SU-DHL-6 (cell line): ENCODE measurements around the gene MMEL1.

Source experiments
- H2AFZ ChIP-seq: fragments of 200-600 bp; sonication (generic); 2 replicates; pipeline ENCODE4 v1.6.1; 2014; ENCODE audit warnings: low read depth, mild to moderate bottlenecking, moderate library complexity, mixed read lengths, antibody characterized with exemption, low read length; ENCODE audit not compliant: severe bottlenecking
- H3F3A ChIP-seq: fragments of 200-600 bp; shearing (Covaris generic); 2 replicates; pipeline ENCODE4 v1.6.0; 2016; ENCODE audit warnings: antibody characterized with exemption, mild to moderate bottlenecking; ENCODE audit not compliant: insufficient read depth
- H3K27ac ChIP-seq: fragments of 200-600 bp; sonication (generic); 2 replicates; pipeline ENCODE4 v1.5.1; 2016; ENCODE audit warnings: low read depth, mild to moderate bottlenecking, low read length, moderate library complexity, mixed read lengths
- H3K27me3 ChIP-seq: fragments of 200-600 bp; sonication (generic), shearing (Covaris generic); 2 replicates; pipeline ENCODE4 v1.6.0; 2014; ENCODE audit warnings: mild to moderate bottlenecking, low read length
- H3K36me3 ChIP-seq: fragments of 200-600 bp; sonication (generic); 2 replicates; pipeline ENCODE4 v1.6.1; 2014; ENCODE audit warnings: mild to moderate bottlenecking, low read length, mixed read lengths
- H3K4me2 ChIP-seq: fragments of 300-600, 200-600 bp; shearing (Covaris generic), sonication (generic); 2 replicates; pipeline ENCODE4 v1.6.0; 2014; ENCODE audit warnings: low read length, low read depth, mild to moderate bottlenecking; ENCODE audit not compliant: poor library complexity, severe bottlenecking
- H3K4me3 ChIP-seq: fragments of 200-600 bp; sonication (generic); 2 replicates; pipeline ENCODE4 v1.5.1; 2014; ENCODE audit warnings: antibody characterized with exemption, low read length, mild to moderate bottlenecking, mixed read lengths; ENCODE audit not compliant: insufficient read depth, poor library complexity, severe bottlenecking
- H3K79me2 ChIP-seq: fragments of 200-600 bp; sonication (generic); 2 replicates; pipeline ENCODE4 v1.6.1; 2014; ENCODE audit warnings: mild to moderate bottlenecking, low read length, moderate library complexity; ENCODE audit not compliant: insufficient read depth
- H3K9ac ChIP-seq: fragments of 200-600 bp; sonication (generic); 2 replicates; pipeline ENCODE4 v1.7.0; 2014; ENCODE audit warnings: mild to moderate bottlenecking, low read length
- H3K9me2 ChIP-seq: fragments of 200-600 bp; sonication (generic); replicated peaks from 2 replicates; pipeline ENCODE4 v1.6.1; 2014; ENCODE audit warnings: low read length; ENCODE audit not compliant: insufficient read depth
- H3K9me3 ChIP-seq: fragments of 200-600 bp; sonication (generic); 2 replicates; pipeline ENCODE4 v1.6.1; 2014; ENCODE audit warnings: low read length, mixed read lengths; ENCODE audit not compliant: insufficient read depth
- H4K20me1 ChIP-seq: fragments of 200-600 bp; sonication (generic); 2 replicates; pipeline ENCODE4 v1.6.1; 2014; ENCODE audit warnings: low read depth, mild to moderate bottlenecking, antibody characterized with exemption, low read length, moderate library complexity, mixed read lengths
- EZH2phosphoT487 ChIP-seq: fragments of 200-600 bp; sonication (generic), shearing (Covaris generic); conservative IDR thresholded peaks from 2 replicates; pipeline ENCODE4 v1.6.1; 2018; ENCODE audit warnings: mild to moderate bottlenecking, antibody characterized with exemption, low read length, moderate library complexity, mixed read lengths
- TF ChIP-seq, protein P1 (sequence below): fragments of 200-600 bp; sonication (generic); IDR thresholded peaks from one replicate; pipeline ENCODE4 v1.5.1; 2017; ENCODE audit warnings: antibody characterized with exemption, mild to moderate bottlenecking, low read length, moderate library complexity; ENCODE audit not compliant: insufficient read depth, poor library complexity, severe bottlenecking

MMEL1 gene

GRCh38 chr1:2607641-2608091, 25.1 kb downstream of the MMEL1 start:
- TF ChIP-seq, protein P1, sequence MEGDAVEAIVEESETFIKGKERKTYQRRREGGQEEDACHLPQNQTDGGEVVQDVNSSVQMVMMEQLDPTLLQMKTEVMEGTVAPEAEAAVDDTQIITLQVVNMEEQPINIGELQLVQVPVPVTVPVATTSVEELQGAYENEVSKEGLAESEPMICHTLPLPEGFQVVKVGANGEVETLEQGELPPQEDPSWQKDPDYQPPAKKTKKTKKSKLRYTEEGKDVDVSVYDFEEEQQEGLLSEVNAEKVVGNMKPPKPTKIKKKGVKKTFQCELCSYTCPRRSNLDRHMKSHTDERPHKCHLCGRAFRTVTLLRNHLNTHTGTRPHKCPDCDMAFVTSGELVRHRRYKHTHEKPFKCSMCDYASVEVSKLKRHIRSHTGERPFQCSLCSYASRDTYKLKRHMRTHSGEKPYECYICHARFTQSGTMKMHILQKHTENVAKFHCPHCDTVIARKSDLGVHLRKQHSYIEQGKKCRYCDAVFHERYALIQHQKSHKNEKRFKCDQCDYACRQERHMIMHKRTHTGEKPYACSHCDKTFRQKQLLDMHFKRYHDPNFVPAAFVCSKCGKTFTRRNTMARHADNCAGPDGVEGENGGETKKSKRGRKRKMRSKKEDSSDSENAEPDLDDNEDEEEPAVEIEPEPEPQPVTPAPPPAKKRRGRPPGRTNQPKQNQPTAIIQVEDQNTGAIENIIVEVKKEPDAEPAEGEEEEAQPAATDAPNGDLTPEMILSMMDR = no peak
- no peak for TF ChIP-seq EZH2phosphoT487
- no peaks in the 10 kb centered on the region for H3K9me2 ChIP-seq
- no peaks in the 10 kb centered on the region for H3K79me2 ChIP-seq
- no peaks in the 10 kb centered on the region for H3K36me3 ChIP-seq
- H3K4me3 ChIP-seq = no peak overlapping the region
- no peak overlapping the region for H3K27ac ChIP-seq
- no peak overlapping the region for H3K4me2 ChIP-seq
- no peaks in the 10 kb centered on the region for H4K20me1 ChIP-seq
- H2AFZ ChIP-seq = no peak overlapping the region
- H3K27me3 ChIP-seq = no peaks in the 10 kb centered on the region
- H3F3A ChIP-seq = no peaks in the 10 kb centered on the region
- H3K9ac ChIP-seq = no peak overlapping the region
- H3K9me3 ChIP-seq = no peaks in the 10 kb centered on the region

- Histone ChIP-seq H3K27ac (no peak overlapping the region), H3K4me3 (no peak overlapping the region), H3K9ac (no peak overlapping the region), H3K36me3 (no peaks in the 10 kb centered on the region), H3K79me2 (no peaks in the 10 kb centered on the region), H3K9me3 (no peaks in the 10 kb centered on the region), H2AFZ (no peak overlapping the region), H4K20me1 (no peaks in the 10 kb centered on the region), H3K27me3 (no peaks in the 10 kb centered on the region), H3K4me2 (no peak overlapping the region), H3F3A (no peaks in the 10 kb centered on the region), H3K9me2 (no peaks in the 10 kb centered on the region)
- TF ChIP-seq, protein P1 = no peak
- TF ChIP-seq EZH2phosphoT487 = no peak
Observed at GRCh38 chr1:2606881-2607621, 25.8 kb downstream of the MMEL1 start.

DNA sequence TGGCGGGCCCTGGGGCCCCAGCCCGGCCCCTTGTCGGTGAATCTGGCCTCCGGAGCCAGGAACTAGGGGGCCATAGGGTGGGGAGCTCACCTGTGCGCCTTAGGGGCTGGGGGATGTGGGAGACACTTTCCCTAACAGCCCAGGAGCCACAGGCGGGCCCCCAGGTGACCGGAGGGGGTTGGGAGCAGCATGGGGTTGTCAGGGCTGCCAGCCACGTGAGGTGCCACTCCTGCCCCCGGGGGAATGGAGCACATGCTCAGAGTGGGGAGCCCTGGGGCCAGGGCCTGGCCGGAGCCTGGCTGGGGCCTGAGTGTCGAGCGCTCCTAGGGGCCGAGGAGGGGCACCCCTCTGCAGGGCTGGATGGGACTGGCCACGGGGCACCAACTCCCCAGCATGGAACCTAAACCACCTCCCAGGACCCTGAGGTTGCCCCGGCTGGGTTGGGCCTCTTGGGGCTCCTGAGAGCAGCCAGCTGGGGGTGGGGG, 26.4 kb downstream of the MMEL1 start:
- Histone ChIP-seq H3F3A (no peaks in the 10 kb centered on the region), H3K4me2 (no peak overlapping the region)

More for the DNA sequence above, 26.4 kb downstream of the MMEL1 start:
- Histone ChIP-seq H2AFZ (no peak overlapping the region), H4K20me1 (no peaks in the 10 kb centered on the region), H3K79me2 (no peaks in the 10 kb centered on the region), H3K9ac (no peak overlapping the region), H3K9me3 (no peaks in the 10 kb centered on the region), H3K4me3 (no peak overlapping the region), H3K27ac (no peak overlapping the region), H3K36me3 (no peaks in the 10 kb centered on the region), H3K9me2 (no peaks in the 10 kb centered on the region), H3K27me3 (no peaks in the 10 kb centered on the region)
- no peak for TF ChIP-seq EZH2phosphoT487
- TF ChIP-seq, protein P1 = no peak
